K562 (cell line): ENCODE measurements around the gene ZSCAN32. TPM values are rescaled to one million over a fixed set of nuclear protein-coding genes. Genes with fewer than 3 reads are reported as not detected.

Experiments used
- FOXK2 ChIP-seq, 2 experiments: fragments of 450-650 bp; IDR thresholded peaks in 1 of 2; conservative IDR thresholded peaks in 1 of 2; 2 replicates each; pipeline ENCODE4 v1.6.1; 2016; ENCODE audit warnings: low read depth in 2 of 2, mild to moderate bottlenecking in 1 of 2
- GATAD2B ChIP-seq: fragments of 450-650 bp; IDR thresholded peaks from 2 replicates; pipeline ENCODE4 v1.6.1; 2017; ENCODE audit warnings: mild to moderate bottlenecking, borderline replicate concordance
- POLR2A ChIP-seq: fragments of 450-650 bp; conservative IDR thresholded peaks from 2 replicates; pipeline ENCODE4 v1.6.1; 2016
- PURB ChIP-seq: sonication (generic); formaldehyde crosslinking; IDR thresholded peaks from 2 replicates; pipeline ENCODE4 v1.9.0; 2021; ENCODE audit warnings: low read depth, mild to moderate bottlenecking, missing genetic modification reagents
- TAF1 ChIP-seq: IDR thresholded peaks from 2 replicates; pipeline ENCODE4 v1.6.1; 2011; ENCODE audit warnings: mild to moderate bottlenecking, low read length, moderate library complexity; ENCODE audit not compliant: insufficient read depth, control insufficient read depth, severe bottlenecking; ENCODE audit errors: extremely low read depth
- TFAM ChIP-seq: fragments of 250-450 bp; sonication (Bioruptor Pico); conservative IDR thresholded peaks from 2 replicates; pipeline ENCODE4 v1.5.0; 2021; ENCODE audit warnings: mild to moderate bottlenecking, moderate library complexity
- U2AF1 ChIP-seq: fragments of 200-400 bp; formaldehyde crosslinking; optimal IDR thresholded peaks from 2 replicates; pipeline ENCODE3; 2017; ENCODE audit warnings: mild to moderate bottlenecking, low read depth, low read length, moderate library complexity
- ZNF175 ChIP-seq: fragments of 200-800 bp; sonication (Bioruptor generic); IDR thresholded peaks from 2 replicates; pipeline ENCODE4 v1.6.1; 2016; ENCODE audit warnings: low read depth, mild to moderate bottlenecking, missing genetic modification characterization, missing compliant biosample characterization
- ZNF274 ChIP-seq: IDR thresholded peaks from 2 replicates; pipeline ENCODE4 v1.6.1; 2011; ENCODE audit warnings: low read depth, mild to moderate bottlenecking, low read length, moderate library complexity, borderline replicate concordance
- ZNF316 ChIP-seq: fragments of 450-650 bp; IDR thresholded peaks from 2 replicates; pipeline ENCODE4 v1.6.1; 2016
- ZNF57 ChIP-seq: fragments of 450-650 bp; formaldehyde crosslinking; IDR thresholded peaks from 2 replicates; pipeline ENCODE4 v1.4.0; 2020; ENCODE audit warnings: mild to moderate bottlenecking, moderate library complexity
- polyA plus RNA-seq, 8 experiments: library from polyadenylated mRNA; depleted of rRNA in 4 of 8; stranded (reverse) in 5 of 8; unstranded in 3 of 8; fragments of >200 nt; fragmentation: Nextera tagmentation in 2 of 8; fragmentation: Illumina TruSeq in 1 of 8; extraction: Ambion mirVana in 2 of 8; extraction: Trizol in 1 of 8; gene quantifications; 2 replicates each; pipeline versions ENCODE4 v1.2.1 to v1.2.3, GENCODE V29; 2011 to 2014; ENCODE audit warnings: inconsistent platforms in 1 of 8, missing spikeins in 1 of 8
- total RNA-seq, 7 experiments: library from RNA; depleted of rRNA in 6 of 7; stranded (reverse); fragments of >200 nt in 6 of 7; fragmentation: Illumina TruSeq in 2 of 7; extraction: Trizol in 2 of 7; gene quantifications; 2 replicates each; pipeline versions ENCODE4 v1.2.1 to v1.2.3, GENCODE V29; 2011 to 2021; ENCODE audit warnings: low replicate concordance in 1 of 7
- TF ChIP-seq, protein P1 (sequence below): fragments of 450-650 bp; IDR thresholded peaks from 2 replicates; pipeline ENCODE4 v1.6.1; 2018; ENCODE audit not compliant: partially characterized antibody
- TF ChIP-seq, protein P2 (sequence below): fragments of 250-450 bp; sonication (Bioruptor Pico); IDR thresholded peaks from 2 replicates; pipeline ENCODE4 v1.4.0; 2020; ENCODE audit warnings: mild to moderate bottlenecking, moderate library complexity
- TF ChIP-seq, protein P3 (sequence below), 2 experiments: fragments of 450-650 bp in 1 of 2; sonication (generic) in 1 of 2; formaldehyde crosslinking in 1 of 2; IDR thresholded peaks in 1 of 2; conservative IDR thresholded peaks in 1 of 2; 2 replicates each; pipeline versions ENCODE4 v1.6.1 to v1.8.1; 2016 to 2023; ENCODE audit warnings: mild to moderate bottlenecking in 2 of 2, moderate library complexity in 2 of 2, inconsistent platforms in 1 of 2, missing genetic modification reagents in 1 of 2
- TF ChIP-seq, protein P4 (sequence below): fragments of 150-350 bp; IDR thresholded peaks from 2 replicates; pipeline ENCODE4 v1.6.1; 2014; ENCODE audit warnings: low read depth, mild to moderate bottlenecking, low read length, borderline replicate concordance
- TF ChIP-seq, protein P5 (sequence below): IDR thresholded peaks from 2 replicates; pipeline ENCODE4 v1.6.1; 2011; ENCODE audit not compliant: insufficient read length; ENCODE audit errors: extremely low read depth

ZSCAN32 gene
- total and polyA plus RNA-seq, 9 of the 15 experiments (the other 6 are each of a cell fraction or from before 2014, with no cell fraction given), result 16.0 to 29.4 (median 19.2) TPM

DNA sequence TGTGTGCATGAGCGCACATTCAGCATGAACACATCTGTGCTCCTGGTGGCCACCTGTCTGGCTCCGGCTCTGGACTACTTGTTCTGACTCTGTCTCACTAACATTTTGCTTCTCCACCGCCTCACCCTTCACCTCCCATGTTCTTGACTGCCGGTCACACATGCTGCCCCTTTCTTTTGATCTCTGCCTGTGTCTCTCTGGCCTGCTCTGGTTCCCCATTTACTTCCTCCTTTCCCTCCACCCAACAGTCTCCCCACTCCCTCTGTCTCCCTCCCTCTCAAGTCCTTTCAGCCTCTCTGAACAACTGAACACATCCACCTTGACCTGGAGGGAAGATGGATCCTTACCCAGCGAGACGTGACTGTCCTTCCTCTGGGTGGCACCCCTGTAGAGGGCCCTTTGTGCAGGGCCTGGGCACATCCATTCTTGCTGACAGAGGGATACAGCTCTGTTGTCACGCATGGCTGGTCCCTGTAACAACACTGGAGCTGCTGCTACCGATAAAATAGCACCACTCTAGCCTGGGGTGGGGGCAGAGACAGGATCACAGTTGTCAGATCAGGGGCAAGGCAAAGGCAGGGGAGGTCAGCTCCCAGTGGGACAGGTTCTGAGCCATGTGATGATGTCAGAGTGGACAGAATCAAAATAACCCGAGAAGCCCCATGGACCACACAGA lies 11.0 kb downstream of the ZSCAN32 start (continued):
- no peak for TF ChIP-seq GATAD2B
- TF ChIP-seq, protein P1, sequence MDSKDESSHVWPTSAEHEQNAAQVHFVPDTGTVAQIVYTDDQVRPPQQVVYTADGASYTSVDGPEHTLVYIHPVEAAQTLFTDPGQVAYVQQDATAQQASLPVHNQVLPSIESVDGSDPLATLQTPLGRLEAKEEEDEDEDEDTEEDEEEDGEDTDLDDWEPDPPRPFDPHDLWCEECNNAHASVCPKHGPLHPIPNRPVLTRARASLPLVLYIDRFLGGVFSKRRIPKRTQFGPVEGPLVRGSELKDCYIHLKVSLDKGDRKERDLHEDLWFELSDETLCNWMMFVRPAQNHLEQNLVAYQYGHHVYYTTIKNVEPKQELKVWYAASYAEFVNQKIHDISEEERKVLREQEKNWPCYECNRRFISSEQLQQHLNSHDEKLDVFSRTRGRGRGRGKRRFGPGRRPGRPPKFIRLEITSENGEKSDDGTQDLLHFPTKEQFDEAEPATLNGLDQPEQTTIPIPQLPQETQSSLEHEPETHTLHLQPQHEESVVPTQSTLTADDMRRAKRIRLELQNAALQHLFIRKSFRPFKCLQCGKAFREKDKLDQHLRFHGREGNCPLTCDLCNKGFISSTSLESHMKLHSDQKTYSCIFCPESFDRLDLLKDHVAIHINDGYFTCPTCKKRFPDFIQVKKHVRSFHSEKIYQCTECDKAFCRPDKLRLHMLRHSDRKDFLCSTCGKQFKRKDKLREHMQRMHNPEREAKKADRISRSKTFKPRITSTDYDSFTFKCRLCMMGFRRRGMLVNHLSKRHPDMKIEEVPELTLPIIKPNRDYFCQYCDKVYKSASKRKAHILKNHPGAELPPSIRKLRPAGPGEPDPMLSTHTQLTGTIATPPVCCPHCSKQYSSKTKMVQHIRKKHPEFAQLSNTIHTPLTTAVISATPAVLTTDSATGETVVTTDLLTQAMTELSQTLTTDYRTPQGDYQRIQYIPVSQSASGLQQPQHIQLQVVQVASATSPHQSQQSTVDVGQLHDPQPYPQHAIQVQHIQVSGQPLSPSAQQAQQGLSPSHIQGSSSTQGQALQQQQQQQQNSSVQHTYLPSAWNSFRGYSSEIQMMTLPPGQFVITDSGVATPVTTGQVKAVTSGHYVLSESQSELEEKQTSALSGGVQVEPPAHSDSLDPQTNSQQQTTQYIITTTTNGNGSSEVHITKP, result peak; percentile 44
- TF ChIP-seq, protein P2, sequence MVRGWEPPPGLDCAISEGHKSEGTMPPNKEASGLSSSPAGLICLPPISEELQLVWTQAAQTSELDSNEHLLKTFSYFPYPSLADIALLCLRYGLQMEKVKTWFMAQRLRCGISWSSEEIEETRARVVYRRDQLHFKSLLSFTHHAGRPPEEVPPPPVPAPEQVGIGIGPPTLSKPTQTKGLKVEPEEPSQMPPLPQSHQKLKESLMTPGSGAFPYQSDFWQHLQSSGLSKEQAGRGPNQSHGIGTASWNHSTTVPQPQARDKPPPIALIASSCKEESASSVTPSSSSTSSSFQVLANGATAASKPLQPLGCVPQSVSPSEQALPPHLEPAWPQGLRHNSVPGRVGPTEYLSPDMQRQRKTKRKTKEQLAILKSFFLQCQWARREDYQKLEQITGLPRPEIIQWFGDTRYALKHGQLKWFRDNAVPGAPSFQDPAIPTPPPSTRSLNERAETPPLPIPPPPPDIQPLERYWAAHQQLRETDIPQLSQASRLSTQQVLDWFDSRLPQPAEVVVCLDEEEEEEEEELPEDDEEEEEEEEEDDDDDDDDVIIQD, result no peak
- TF ChIP-seq, protein P3, sequence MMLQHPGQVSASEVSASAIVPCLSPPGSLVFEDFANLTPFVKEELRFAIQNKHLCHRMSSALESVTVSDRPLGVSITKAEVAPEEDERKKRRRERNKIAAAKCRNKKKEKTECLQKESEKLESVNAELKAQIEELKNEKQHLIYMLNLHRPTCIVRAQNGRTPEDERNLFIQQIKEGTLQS (IDR thresholded peaks at IDR 0.05), result no peak; the same call in 1 of the 2 replicates
- TF ChIP-seq, protein P3 (CRISPR knock-in tag; conservative IDR thresholded peaks at IDR 0.05), result no peak
- TF ChIP-seq FOXK2 (conservative IDR thresholded peaks at IDR 0.05 in 1 of 2, IDR thresholded peaks at IDR 0.05 in 1 of 2; ENCODE audit: low read depth in 2 of 2), result no peak
- TF ChIP-seq ZNF175 (CRISPR knock-in tag), result no peak
- TF ChIP-seq ZNF274, result no peak
- TF ChIP-seq ZNF316, result no peak
- TF ChIP-seq TAF1, result no peak
- TF ChIP-seq PURB (CRISPR knock-in tag), result no peak
- TF ChIP-seq, protein P4, sequence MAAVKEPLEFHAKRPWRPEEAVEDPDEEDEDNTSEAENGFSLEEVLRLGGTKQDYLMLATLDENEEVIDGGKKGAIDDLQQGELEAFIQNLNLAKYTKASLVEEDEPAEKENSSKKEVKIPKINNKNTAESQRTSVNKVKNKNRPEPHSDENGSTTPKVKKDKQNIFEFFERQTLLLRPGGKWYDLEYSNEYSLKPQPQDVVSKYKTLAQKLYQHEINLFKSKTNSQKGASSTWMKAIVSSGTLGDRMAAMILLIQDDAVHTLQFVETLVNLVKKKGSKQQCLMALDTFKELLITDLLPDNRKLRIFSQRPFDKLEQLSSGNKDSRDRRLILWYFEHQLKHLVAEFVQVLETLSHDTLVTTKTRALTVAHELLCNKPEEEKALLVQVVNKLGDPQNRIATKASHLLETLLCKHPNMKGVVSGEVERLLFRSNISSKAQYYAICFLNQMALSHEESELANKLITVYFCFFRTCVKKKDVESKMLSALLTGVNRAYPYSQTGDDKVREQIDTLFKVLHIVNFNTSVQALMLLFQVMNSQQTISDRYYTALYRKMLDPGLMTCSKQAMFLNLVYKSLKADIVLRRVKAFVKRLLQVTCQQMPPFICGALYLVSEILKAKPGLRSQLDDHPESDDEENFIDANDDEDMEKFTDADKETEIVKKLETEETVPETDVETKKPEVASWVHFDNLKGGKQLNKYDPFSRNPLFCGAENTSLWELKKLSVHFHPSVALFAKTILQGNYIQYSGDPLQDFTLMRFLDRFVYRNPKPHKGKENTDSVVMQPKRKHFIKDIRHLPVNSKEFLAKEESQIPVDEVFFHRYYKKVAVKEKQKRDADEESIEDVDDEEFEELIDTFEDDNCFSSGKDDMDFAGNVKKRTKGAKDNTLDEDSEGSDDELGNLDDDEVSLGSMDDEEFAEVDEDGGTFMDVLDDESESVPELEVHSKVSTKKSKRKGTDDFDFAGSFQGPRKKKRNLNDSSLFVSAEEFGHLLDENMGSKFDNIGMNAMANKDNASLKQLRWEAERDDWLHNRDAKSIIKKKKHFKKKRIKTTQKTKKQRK, result no peak
- no peak for TF ChIP-seq POLR2A
- no peak for TF ChIP-seq U2AF1
- TF ChIP-seq TFAM (CRISPR knock-in tag), result no peak
- TF ChIP-seq, protein P5, sequence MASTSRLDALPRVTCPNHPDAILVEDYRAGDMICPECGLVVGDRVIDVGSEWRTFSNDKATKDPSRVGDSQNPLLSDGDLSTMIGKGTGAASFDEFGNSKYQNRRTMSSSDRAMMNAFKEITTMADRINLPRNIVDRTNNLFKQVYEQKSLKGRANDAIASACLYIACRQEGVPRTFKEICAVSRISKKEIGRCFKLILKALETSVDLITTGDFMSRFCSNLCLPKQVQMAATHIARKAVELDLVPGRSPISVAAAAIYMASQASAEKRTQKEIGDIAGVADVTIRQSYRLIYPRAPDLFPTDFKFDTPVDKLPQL, result no peak
- no peak for TF ChIP-seq ZNF57
